SH-SY5Y (cell line): ENCODE results near the gene CLDN4.

ENCODE experiments used
- GATA2 ChIP-seq: IDR thresholded peaks from 2 replicates; pipeline ENCODE4 v1.6.1; 2011; ENCODE audit warnings: mild to moderate bottlenecking, low read depth, low read length
- GATA3 ChIP-seq: IDR thresholded peaks from 2 replicates; pipeline ENCODE4 v1.6.1; 2011; ENCODE audit warnings: low read depth, mild to moderate bottlenecking, low read length, moderate library complexity

CLDN4 gene

DNA sequence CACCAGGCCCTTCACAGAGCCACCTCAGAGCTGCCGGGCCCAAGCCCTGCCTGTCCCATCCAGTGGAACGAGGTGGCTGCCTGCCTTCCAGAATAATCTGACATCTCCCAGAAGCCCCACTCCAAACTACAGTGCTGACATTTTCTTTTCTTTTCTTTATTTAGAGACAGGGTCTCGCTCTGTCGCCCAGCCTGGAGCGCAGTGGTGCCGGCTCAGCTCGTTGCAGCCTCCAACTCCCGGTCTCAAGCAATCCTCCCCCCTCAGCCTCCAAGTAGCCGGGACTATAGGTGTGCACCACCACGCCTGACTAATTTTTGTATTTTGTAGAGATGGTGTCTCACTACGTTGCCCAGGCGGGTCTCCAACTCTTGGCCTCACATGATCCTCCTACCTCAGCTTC is 30.5 kb downstream of the CLDN4 start:
- TF ChIP-seq GATA3 (no peak), GATA2 (no peak)

DNA sequence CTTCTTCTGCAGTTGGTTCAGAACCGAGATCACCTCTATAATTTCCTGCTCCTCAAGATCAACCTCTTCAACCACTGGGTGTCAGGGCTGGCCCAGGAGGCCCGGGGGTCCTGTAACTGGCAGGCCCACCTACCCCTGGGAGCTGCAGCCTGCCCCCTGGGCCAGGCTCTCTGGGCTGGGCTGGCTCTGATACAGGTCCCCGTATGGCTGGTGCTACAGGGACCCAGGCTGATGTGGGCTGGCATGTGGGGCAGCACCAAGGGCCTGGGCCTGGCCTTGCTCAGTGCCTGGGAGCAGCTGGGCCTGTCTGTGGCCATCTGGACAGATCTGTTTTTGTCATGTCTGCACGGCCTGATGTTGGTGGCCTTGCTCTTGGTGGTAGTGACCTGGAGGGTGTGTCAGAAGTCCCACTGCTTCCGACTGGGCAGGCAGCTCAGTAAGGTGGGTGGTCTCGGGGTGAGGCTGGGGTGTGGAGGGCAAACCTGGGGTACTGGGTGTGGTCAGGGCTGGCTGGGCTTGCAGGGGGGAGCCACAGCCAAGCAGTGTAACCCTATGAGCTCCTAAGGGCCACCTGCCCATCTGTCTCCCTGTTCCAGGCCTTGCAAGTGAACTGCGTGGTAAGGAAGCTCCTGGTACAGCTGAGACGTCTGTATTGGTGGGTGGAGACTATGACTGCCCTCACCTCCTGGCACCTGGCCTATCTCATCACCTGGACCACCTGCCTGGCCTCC is 34.4 kb downstream of the CLDN4 start:
- TF ChIP-seq GATA3 (no peak), GATA2 (no peak)

DNA sequence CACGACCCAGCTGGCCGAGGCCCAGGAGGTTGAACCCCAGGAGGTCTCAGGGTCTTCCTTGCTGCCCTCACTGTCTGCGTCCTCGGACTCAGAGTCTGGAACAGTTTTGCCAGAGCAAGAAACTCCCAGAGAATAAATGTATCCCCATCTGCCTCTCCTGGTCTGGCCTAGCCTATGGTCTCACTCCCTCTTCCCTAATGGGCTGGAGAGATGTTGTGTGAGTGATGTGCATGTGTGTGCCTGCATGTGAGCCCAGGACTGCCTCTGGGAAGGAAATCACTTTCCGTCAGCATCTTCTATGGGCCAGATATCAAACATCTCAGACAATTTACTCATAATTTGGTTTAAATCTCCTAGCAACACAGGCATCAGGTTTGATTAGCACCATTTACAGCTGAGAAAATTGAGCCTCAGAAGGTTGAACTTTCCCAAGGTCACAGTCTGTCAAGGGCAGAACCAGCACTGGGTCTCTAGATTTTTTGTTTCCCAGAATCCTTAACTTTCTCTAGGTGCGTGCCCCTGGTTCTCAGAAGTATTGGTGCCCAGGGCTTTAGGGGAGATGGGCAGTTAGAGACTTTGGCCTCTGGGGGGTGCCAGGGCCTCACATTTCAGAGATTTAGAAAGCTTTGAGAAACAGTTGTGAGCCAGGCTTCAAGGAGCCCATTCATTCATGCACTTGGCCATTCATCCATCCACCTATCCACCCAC is 35.1 kb downstream of the CLDN4 start:
- TF ChIP-seq GATA3 (no peak), GATA2 (peak; percentile 50; the same call in 1 of the 2 replicates)

DNA sequence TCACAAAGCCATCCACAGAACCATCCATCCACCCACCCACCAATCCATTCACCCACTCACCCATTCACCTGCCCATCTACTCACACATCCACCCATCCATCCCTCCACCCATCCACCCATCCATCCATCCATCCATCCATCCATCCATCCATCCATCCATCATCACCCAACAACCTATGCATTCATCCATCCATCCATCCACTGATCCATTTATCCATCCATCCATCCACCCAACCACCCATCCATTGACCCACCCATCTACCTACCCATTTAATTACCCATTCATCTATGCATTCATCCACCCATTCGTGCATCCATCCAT is 35.6 kb downstream of the CLDN4 start:
- TF ChIP-seq GATA3: no peak
- TF ChIP-seq GATA2: no peak

DNA sequence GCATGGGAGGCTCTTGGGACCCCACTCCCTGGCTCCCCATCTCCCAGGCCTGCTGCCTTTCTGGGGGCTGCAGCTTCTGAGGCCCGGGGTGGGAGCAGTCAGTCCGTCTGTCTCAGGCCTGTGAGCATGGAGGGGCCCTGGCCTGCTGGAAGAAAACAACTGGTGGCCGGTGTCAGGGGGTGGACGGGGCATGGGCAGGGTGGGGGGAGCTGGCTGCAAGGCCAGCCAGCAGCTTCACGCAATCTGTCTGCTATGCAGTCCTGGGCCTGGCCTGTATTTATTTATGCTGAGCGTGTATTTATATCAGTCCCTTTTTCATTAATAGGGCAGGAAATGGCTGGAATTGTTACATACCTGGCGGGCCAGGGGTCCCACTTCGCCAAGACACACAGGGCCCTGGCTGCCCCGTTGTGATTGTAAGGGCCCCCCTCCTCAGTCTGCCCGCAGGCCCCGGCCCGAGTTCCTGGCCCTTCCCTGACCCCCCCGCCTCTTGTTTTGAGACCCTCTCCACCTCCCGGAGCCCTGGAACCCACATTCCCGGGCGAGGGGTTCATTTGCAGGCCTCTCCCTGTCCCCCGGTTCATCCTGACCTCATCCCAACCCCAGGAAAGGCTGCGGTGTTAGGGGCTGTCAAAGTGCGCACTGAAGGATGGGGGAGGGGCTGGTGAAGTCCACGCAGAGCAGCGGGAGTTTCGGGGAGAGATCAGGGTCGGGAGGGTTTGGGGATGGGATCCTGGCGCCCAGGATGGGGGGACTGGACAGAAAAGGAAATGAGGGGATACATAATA is 38.4 kb downstream of the CLDN4 start:
- TF ChIP-seq GATA2 (no peak), GATA3 (no peak)

DNA sequence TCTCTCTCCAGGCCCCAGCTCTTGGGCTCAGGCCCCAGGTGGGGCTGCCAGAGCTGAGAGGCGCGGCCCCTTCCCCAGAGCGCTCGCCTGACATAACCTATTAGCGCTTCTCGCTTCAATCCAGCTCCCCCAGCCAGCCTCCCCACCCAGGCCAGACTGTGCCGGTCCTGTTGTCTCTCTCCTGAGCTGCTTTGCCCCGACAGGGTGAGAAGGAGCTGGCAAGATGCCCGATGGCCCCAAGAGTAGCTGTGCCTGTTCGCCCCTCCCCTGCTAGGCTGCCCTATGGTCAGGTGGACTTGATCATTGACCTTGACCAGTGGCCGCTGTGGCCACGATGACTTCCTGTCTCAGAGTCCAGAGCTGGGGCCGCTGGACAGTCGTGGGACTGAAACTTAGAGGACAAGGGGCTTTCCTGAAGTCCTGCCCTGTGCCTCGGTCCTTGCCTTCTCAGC is 39.3 kb downstream of the CLDN4 start:
- TF ChIP-seq GATA2 (no peak), GATA3 (no peak)

DNA sequence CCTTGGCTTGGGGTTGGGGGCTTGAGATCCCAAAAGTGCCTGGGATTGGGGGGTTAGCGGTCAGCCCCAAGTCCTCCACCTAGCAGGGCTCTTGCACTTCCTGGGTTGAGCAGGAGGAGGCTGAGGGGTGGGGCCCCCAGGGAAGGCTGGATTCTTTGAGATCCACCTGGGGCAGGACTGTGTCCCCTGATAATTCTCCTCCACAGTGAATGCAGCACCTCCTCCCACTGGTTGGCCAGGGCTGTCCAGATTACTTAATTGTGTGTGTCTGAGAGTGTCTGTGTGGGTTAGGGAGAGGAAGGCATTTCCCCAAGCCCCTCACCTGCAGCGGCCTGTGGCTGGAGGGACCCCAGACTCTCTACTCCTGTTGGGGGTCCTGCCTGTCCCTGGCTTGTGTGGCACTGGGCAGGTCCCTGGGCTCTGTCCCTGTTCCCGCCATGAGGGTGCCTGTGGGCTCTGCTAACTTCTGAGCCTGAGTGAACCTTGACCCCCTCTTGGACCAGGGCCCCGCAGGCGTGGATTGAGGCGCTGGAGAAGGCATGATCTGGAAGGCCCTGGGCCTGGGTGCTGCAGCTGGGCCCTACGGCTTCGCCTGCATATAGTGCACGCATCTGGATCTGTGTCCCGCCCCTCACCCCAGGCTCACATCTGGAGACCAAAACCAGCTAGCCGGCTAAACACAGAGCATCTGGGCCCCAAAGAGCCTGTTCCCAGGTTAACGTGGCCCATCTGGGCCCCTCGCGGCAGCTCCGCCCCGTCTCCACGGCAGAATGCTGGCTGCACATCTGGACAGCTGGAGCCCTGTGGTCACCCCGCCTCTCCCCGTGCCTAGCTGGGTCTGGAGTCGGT is 40.6 kb downstream of the CLDN4 start:
- no peak for TF ChIP-seq GATA2
- no peak for TF ChIP-seq GATA3

DNA sequence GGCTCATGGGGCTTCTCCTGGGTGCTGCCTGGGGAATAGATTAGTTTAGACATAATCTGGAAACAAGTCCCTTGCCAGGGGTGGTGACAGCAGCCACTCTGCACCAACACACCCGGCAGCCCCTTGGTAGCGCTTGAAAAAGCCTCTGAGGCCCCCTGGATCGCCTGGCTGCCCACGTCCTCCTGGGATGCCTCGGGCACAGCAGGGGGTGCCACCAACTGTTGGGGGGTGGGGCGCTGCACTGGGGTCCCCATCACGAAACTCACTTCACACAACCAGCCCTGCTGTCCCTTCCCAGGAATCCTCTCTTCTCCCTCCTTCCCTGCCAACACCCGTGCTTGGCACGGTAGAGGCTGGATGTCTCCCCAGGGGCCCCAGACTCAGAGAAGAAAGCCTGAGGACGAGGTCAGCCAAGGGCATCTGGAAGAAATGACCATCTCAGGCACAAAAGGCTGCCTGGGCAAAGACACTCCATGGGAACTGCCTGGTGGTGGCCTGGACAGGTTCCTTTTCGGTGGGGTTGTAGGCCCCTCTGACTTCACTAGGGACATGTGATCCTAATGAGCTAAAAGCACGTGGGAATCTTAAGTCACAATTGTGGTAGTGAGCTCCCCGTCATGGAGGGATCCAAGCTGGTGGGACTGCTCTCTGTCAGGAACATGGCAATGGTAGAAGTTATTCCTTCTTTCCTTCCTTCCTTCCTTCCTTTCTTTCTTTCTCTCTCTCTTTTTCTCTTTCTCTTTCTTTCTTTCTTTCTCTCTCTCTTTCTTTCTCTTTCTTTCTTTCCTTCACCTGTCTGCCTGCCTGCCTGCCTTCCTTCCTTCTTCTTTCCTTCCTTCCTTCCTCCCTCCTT is 41.5 kb downstream of the CLDN4 start:
- TF ChIP-seq GATA3 (no peak), GATA2 (no peak)

DNA sequence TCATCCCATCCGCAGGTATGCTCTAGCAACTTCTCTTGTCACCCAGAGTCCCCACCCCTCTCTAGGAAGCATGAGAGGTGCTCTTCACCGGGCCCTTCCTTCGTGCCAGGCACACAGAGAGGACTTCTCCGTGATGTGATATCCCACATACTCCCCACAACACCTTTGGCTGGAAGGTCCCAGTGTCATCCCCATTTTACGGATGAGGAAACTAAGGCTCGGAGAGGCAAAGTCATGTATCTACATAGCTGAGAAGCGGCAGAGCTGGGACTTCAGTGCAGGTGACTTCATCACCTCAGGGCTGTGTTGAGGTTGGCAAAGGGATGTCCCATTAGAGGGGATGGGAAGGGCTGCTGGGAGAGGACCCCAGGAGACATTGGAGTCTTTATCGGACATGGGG is 45.6 kb downstream of the CLDN4 start:
- no peak for TF ChIP-seq GATA2
- no peak for TF ChIP-seq GATA3

DNA sequence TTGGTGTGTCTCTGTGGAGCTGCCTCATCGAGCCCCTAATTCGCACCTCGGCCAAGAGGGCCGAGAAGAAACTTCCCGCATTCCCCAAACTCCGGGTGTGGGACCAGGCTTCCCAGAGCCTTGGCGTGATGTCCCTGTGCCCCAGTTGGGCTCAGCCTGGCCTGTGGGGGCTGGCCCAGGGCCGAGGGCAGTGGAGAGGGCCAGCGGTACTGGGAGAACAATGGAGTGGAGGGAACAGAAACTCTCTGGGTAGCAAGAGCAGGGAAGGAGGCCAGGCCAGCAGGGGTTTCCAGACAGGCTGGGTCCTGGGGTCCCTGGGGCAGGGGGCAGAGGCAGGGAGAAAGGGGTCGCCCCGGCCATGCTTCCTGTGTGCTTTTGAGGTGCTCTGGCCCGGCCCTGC is 46.2 kb downstream of the CLDN4 start:
- TF ChIP-seq GATA3 (no peak), GATA2 (no peak)

DNA sequence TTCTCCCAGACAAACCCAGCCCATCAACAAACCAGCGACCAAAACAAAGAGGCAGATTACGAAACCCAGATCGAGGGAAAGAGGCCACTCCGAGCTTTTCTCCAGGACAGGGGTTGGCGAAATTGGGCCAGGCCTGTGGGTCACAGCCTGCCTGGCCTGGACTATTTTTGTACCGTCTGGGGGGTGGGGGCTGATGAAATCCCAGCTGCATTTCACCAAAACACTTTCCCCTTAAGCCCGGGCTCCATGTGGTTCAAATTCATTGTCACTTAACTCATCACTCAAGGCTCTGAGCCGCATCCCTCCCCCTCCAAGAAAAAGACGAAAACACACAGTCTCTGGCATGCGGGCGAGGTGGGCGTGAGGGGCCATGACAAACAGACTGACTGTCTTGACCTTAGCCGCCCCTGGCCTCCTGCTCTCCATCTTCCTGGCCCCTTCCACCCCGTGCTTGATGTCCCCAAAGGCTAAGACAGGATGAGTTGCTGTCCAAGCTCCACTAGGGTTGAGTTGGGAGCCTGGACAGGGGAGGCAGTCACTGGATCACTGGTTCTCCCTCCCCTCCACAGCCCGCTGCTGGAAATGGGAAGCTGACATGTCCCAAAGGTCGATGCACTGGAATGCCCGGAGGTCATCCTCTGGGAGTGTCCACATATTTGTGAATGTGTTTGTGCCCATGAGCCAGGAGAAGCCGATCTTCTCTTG is 49.3 kb downstream of the CLDN4 start:
- TF ChIP-seq GATA2 (no peak), GATA3 (no peak)

DNA sequence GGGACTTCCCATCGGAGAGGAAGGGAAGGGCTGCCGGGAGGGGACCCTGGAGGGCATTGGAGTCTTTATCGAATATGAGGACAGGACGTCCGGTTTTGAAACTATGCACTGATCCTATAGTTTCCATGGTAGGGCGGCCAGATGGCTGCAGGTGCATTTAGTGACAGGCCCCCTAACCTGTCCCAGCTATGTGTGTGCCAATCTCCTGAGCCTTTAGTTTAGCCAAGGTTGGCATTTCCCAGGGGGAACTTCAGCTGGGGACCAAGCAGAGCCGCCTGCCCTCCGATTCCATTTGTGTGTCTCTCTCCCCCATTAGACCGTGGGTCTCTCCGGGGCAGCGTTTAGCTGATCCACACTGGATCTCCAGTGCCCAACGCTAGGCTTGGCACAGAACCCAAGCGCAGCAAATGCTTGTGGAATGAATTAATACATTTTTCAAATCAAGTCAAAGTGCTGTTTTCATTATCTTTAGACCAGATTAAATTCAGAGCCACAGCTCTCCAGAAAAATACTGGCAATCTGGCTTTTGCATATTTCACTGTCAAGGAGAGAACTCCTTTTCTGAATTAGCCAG is 50.0 kb downstream of the CLDN4 start:
- no peak for TF ChIP-seq GATA3
- no peak for TF ChIP-seq GATA2
